Sigmoid colon (tissue), 4 donors: Measurements from ENCODE around the gene HHAT.

Experiments used
- EP300 ChIP-seq, 4 donors: sonication (generic); formaldehyde crosslinking; IDR thresholded peaks; one replicate each; pipeline ENCODE4 v1.6.1; 2017; ENCODE audit warnings: antibody characterized with exemption in 4 of 4
- POLR2AphosphoS5 ChIP-seq, 4 donors: sonication (generic); formaldehyde crosslinking; IDR thresholded peaks; one replicate each; pipeline ENCODE4 v1.6.1; 2017; ENCODE audit warnings: antibody characterized with exemption in 4 of 4
- TF ChIP-seq, protein P1 (sequence below), 4 experiments: fragments of 450-650 bp in 3 of 4; fragments of 200-600 bp in 1 of 4; IDR thresholded peaks; one replicate each; pipeline ENCODE4 v1.5.1; 2016 to 2019; ENCODE audit warnings: antibody characterized with exemption in 4 of 4, mild to moderate bottlenecking in 3 of 4, moderate library complexity in 2 of 4

DNA sequence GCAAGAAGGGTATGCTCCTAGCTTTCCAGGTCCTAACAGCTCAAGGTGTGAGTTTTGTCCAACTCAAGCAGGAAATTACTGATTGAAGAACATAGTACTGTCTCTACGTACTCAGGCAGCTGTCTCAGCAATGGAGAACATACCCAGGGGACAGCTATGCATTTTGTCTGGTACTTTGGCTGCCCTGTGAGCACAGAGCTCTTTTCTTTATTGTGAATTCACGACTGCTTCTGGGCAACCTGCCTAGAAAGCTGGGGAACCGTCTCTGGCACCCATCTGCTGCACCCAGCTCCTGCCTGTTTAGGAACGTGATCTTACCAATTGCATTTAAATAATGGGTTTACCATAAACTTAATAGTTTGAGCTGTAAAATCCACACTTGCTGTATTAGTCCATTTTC, 258.1 kb downstream of the HHAT start:
- TF ChIP-seq, protein P1, sequence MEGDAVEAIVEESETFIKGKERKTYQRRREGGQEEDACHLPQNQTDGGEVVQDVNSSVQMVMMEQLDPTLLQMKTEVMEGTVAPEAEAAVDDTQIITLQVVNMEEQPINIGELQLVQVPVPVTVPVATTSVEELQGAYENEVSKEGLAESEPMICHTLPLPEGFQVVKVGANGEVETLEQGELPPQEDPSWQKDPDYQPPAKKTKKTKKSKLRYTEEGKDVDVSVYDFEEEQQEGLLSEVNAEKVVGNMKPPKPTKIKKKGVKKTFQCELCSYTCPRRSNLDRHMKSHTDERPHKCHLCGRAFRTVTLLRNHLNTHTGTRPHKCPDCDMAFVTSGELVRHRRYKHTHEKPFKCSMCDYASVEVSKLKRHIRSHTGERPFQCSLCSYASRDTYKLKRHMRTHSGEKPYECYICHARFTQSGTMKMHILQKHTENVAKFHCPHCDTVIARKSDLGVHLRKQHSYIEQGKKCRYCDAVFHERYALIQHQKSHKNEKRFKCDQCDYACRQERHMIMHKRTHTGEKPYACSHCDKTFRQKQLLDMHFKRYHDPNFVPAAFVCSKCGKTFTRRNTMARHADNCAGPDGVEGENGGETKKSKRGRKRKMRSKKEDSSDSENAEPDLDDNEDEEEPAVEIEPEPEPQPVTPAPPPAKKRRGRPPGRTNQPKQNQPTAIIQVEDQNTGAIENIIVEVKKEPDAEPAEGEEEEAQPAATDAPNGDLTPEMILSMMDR (IDR thresholded peaks at IDR 0.05): no peak
- TF ChIP-seq EP300 (IDR thresholded peaks at IDR 0.05): no peak
- TF ChIP-seq POLR2AphosphoS5 (IDR thresholded peaks at IDR 0.05): no peak
